WERI-Rb-1 (cell line): ENCODE results near the gene TMEM243.

Experiments used
- DNase-seq: peaks from one replicate; pipeline ENCODE4 v3.0.0-alpha.2; 2020
- H3K27ac ChIP-seq: fragments of 250-450 bp; sonication (Bioruptor Pico); 2 replicates; pipeline ENCODE4 v1.5.1; 2020; ENCODE audit warnings: mild to moderate bottlenecking, moderate library complexity
- H3K27me3 ChIP-seq: fragments of 250-450 bp; sonication (Bioruptor Pico); 2 replicates; pipeline ENCODE4 v1.5.1; 2021; ENCODE audit warnings: mild to moderate bottlenecking, low read depth, moderate library complexity; ENCODE audit not compliant: insufficient read depth, severe bottlenecking
- H3K36me3 ChIP-seq: fragments of 250-450 bp; sonication (Bioruptor Pico); 2 replicates; pipeline ENCODE4 v1.5.1; 2020; ENCODE audit warnings: mild to moderate bottlenecking, moderate library complexity
- H3K4me3 ChIP-seq: 2 replicates; pipeline ENCODE4 v1.5.1; 2011; ENCODE audit warnings: low read depth, mild to moderate bottlenecking, control low read depth, low read length
- H3K9me3 ChIP-seq: fragments of 250-450 bp; sonication (Bioruptor Pico); 2 replicates; pipeline ENCODE4 v1.5.1; 2021; ENCODE audit warnings: mild to moderate bottlenecking, moderate library complexity; ENCODE audit not compliant: severe bottlenecking
- TF ChIP-seq, protein P1 (sequence below): IDR thresholded peaks from 2 replicates; pipeline ENCODE4 v1.5.1; 2011; ENCODE audit warnings: low read depth, mild to moderate bottlenecking, control low read depth, inconsistent platforms, low read length

TMEM243 gene

DNA sequence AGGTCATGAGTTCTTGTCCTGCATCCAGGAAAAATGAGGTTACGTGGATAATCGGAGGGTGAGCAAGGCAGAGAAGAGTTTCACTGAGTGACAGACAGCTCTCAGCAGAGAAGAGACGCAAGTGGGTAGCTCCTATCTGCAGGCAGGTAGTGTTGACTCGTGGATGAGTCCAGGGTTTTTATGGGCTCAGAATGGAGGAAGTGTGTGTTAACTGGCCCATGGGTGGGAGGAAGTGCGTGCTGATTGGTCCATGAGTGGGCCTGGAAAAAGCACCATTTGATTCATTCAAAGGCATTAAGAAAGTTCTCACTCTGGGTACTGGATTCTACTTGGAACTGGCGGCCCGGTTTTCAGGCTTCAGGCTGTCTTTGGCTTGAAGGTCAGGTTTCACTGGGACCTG lies 72.0 kb downstream of the TMEM243 start:
- Histone ChIP-seq H3K9me3 (no peaks in the 10 kb centered on the region), H3K36me3 (peaks cover 1% of the 10 kb centered on the region; the same call in 1 of the 2 replicates), H3K27ac (no peak overlapping the region), H3K27me3 (no peaks in the 10 kb centered on the region), H3K4me3 (no peak overlapping the region)
- no peak for DNase-seq
- TF ChIP-seq, protein P1, sequence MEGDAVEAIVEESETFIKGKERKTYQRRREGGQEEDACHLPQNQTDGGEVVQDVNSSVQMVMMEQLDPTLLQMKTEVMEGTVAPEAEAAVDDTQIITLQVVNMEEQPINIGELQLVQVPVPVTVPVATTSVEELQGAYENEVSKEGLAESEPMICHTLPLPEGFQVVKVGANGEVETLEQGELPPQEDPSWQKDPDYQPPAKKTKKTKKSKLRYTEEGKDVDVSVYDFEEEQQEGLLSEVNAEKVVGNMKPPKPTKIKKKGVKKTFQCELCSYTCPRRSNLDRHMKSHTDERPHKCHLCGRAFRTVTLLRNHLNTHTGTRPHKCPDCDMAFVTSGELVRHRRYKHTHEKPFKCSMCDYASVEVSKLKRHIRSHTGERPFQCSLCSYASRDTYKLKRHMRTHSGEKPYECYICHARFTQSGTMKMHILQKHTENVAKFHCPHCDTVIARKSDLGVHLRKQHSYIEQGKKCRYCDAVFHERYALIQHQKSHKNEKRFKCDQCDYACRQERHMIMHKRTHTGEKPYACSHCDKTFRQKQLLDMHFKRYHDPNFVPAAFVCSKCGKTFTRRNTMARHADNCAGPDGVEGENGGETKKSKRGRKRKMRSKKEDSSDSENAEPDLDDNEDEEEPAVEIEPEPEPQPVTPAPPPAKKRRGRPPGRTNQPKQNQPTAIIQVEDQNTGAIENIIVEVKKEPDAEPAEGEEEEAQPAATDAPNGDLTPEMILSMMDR, result no peak

DNA sequence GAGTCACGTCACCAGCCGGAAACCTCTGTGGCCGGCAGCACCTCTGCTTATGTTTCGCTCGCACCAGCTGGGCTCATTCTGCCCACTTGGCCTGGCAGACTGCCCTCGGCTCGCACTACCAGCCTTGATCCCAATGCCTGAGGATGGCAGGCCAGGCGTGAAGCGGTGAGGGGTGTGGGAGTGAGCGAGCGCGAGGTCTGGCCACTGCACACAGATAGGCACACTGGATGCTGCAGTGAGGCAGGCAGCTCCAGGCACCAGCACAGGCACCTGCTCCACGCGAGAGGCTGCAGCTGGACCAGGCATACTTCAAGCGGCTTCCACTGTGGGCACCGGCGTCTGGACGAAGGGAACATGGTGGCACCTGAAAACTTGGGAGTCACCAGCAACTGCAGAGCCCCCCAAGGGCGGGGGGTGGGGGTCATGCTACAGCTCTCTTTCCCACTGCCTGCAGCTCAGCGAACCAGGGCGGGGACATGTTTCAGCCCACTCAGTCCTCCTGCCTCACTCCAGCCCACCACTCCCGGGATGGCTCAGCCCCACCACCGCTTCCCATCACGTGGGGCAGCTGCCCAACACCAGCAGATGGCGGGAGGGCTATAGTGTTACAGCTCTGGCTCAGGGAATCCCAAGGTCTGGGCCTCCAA lies 72.7 kb downstream of the TMEM243 start:
- DNase-seq, result peak; percentile 9
- Histone ChIP-seq H3K4me3 (no peak overlapping the region), H3K27me3 (no peaks in the 10 kb centered on the region), H3K36me3 (no peaks in the 10 kb centered on the region), H3K9me3 (no peaks in the 10 kb centered on the region), H3K27ac (no peak overlapping the region)
- TF ChIP-seq, protein P1, result no peak
